Upper lobe of right lung (tissue), 1 donor: ENCODE measurements around the gene LRCH1. TPM values are rescaled to one million over a fixed set of nuclear protein-coding genes. Genes with fewer than 3 reads are reported as not detected.
A peak's percentile ranks its signal among the peaks of the same experiment; 100 is the strongest.

ENCODE experiments used
- ATAC-seq: fragments of 200-7000 bp; cut with Tn5 transposase; one replicate; pipeline ENCODE4 v1.9.1; 2020; ENCODE audit warnings: mild to moderate bottlenecking, moderate library complexity
- DNase-seq: peaks from one replicate; pipeline ENCODE4 v3.0.0-alpha.2; 2020
- H3K27ac ChIP-seq: fragments of 200-600 bp; one replicate; pipeline ENCODE4 v1.8.0; 2022
- H3K27me3 ChIP-seq: fragments of 200-600 bp; one replicate; pipeline ENCODE4 v1.8.0; 2022; ENCODE audit warnings: mild to moderate bottlenecking
- H3K36me3 ChIP-seq: fragments of 200-600 bp; one replicate; pipeline ENCODE4 v1.8.0; 2022
- H3K4me1 ChIP-seq: fragments of 200-600 bp; one replicate; pipeline ENCODE4 v1.8.0; 2022
- H3K4me3 ChIP-seq: fragments of 200-600 bp; one replicate; pipeline ENCODE4 v1.8.0; 2022; ENCODE audit warnings: mild to moderate bottlenecking
- H3K9me3 ChIP-seq: fragments of 200-600 bp; one replicate; pipeline ENCODE4 v1.8.0; 2022
- CTCF ChIP-seq: fragments of 200-600 bp; IDR thresholded peaks from one replicate; pipeline ENCODE4 v1.8.0; 2022; ENCODE audit warnings: antibody characterized with exemption
- intact Hi-C: fragments of 100-400 bp; cut with DNase I; formaldehyde crosslinking; loops from one replicate; pipeline ENCODE4 v1.11.0; 2022
- total RNA-seq: library from RNA; stranded (reverse); fragmentation: NEBNext Ultra II Directional; extraction: Animal tissue kit (Norgen Biotek cat#: 25700); gene quantifications from one replicate; pipeline ENCODE4 v1.2.1, GENCODE V29; 2021
- donor health status: DM: no; HTN: yes; CAD: no; lungs with severe emphysema.

LRCH1 gene
- total RNA-seq, 1 donor from 2014 or later = 32.0 TPM

GRCh38 chr13:46577696-46578589, 25.0 kb downstream of the LRCH1 start:
- intact Hi-C loops = no loop called here
- Histone ChIP-seq H3K4me1 (peaks cover 35% of the 10 kb centered on the region), H3K27ac (no peak overlapping the region), H3K9me3 (no peaks in the 10 kb centered on the region), H3K27me3 (no peaks in the 10 kb centered on the region), H3K4me3 (no peak overlapping the region), H3K36me3 (no peaks in the 10 kb centered on the region)
- DNase-seq (no peak), ATAC-seq (no peak)
- TF ChIP-seq CTCF = no peak

GRCh38 chr13:46578590-46578975, 25.6 kb downstream of the LRCH1 start:
- no peak for ATAC-seq
- Histone ChIP-seq H3K4me1 (peaks cover 35% of the 10 kb centered on the region), H3K27me3 (no peaks in the 10 kb centered on the region), H3K27ac (no peak overlapping the region), H3K9me3 (no peaks in the 10 kb centered on the region), H3K36me3 (no peaks in the 10 kb centered on the region), H3K4me3 (no peak overlapping the region)
- intact Hi-C loops = no loop called here
- no peak for DNase-seq
- no peak for TF ChIP-seq CTCF

- Histone ChIP-seq H3K4me3 (no peak overlapping the region), H3K27ac (no peak overlapping the region), H3K4me1 (peaks cover 27% of the 10 kb centered on the region), H3K36me3 (no peaks in the 10 kb centered on the region), H3K9me3 (no peaks in the 10 kb centered on the region), H3K27me3 (no peaks in the 10 kb centered on the region)
- no peak for DNase-seq
- ATAC-seq = peak; percentile 39
- no peak for TF ChIP-seq CTCF
- intact Hi-C loops = no loop called here
Measured at GRCh38 chr13:46580362-46580839, 27.4 kb downstream of the LRCH1 start.

- Histone ChIP-seq H3K9me3 (no peaks in the 10 kb centered on the region), H3K4me3 (no peak overlapping the region), H3K36me3 (no peaks in the 10 kb centered on the region), H3K4me1 (peaks cover 20% of the 10 kb centered on the region), H3K27me3 (no peaks in the 10 kb centered on the region), H3K27ac (no peak overlapping the region)
- no peak for TF ChIP-seq CTCF
- DNase-seq = no peak
- no peak for ATAC-seq
- intact Hi-C loops = no loop called here
Measured at GRCh38 chr13:46582190-46582589, 29.2 kb downstream of the LRCH1 start.

GRCh38 chr13:46586751-46587514, 34.0 kb downstream of the LRCH1 start:
- ATAC-seq (no peak), DNase-seq (no peak)
- Histone ChIP-seq H3K4me1 (peaks cover 15% of the 10 kb centered on the region), H3K27me3 (no peaks in the 10 kb centered on the region), H3K4me3 (no peak overlapping the region), H3K9me3 (no peaks in the 10 kb centered on the region), H3K27ac (no peak overlapping the region), H3K36me3 (no peaks in the 10 kb centered on the region)
- no peak for TF ChIP-seq CTCF
- intact Hi-C loops = no loop called here
